Measurements from ENCODE around the gene ELK1. TPM values are rescaled to one million over a fixed set of nuclear protein-coding genes. Genes with fewer than 3 reads are reported as not detected.

The ELK1 gene
- total and polyA plus RNA-seq, 11 donors, result 9.9 to 67.2 (median 29.7) TPM

GRCh38 chrX:47595716-47596251 is 54.6 kb downstream of the ELK1 start:
- DNase-seq (no peak), ATAC-seq (peak in 3 of 4 donors; percentile 61 to 69 (median 69))
- Histone ChIP-seq H3K27me3 (no peaks in the 10 kb centered on the region), H3K27ac (peak overlapping the region in 4 of 12 donors; percentile 18 to 38 (median 30)), H3K36me3 (no peaks in the 10 kb centered on the region), H3K9me3 (peaks cover 0 to 42% (median 9%) of the 10 kb centered on the region in 12 donors), H3K4me1 (peaks cover 0 to 8% (median 0%) of the 10 kb centered on the region in 12 donors), H3K4me3 (no peak overlapping the region)
- no peak for TF ChIP-seq POLR2A (IDR thresholded peaks at IDR 0.05)
- no peak for TF ChIP-seq CTCF (IDR thresholded peaks at IDR 0.05)
- 34 to 50% (median 38%) methylated on average over 1 of the region's 1 CpG for WGBS, 4 donors
- intact Hi-C loops (cut with DNase I), result no loop called here

GRCh38 chrX:47593522-47593921 is 56.8 kb downstream of the ELK1 start:
- Histone ChIP-seq H3K4me3 (no peak overlapping the region), H3K9me3 (peaks cover 0 to 27% (median 5%) of the 10 kb centered on the region in 12 donors), H3K36me3 (no peaks in the 10 kb centered on the region), H3K27ac (no peak overlapping the region), H3K4me1 (peaks cover 0 to 8% (median 0%) of the 10 kb centered on the region in 12 donors), H3K27me3 (peaks cover 0 to under 1% (median 0%) of the 10 kb centered on the region in 9 donors)
- DNase-seq (no peak), ATAC-seq (no peak)
- 54 to 87% (median 68%) methylated on average over 4 of the region's 4 CpGs for WGBS, 4 donors
- TF ChIP-seq CTCF (IDR thresholded peaks at IDR 0.05), result no peak
- TF ChIP-seq POLR2A (IDR thresholded peaks at IDR 0.05), result no peak
- intact Hi-C loops (cut with DNase I), result no loop called here

GRCh38 chrX:47590984-47591383 is 59.4 kb downstream of the ELK1 start:
- intact Hi-C loops (cut with DNase I), result no loop called here
- no peak overlapping the region for H3K4me3 ChIP-seq
- peaks cover 0 to 8% (median 0%) of the 10 kb centered on the region in 12 donors for H3K4me1 ChIP-seq
- peaks cover 0 to 3% (median 0%) of the 10 kb centered on the region in 9 donors for H3K36me3 ChIP-seq
- 75 to 87% (median 84%) methylated on average over 5 of the region's 5 CpGs for WGBS, 4 donors
- peaks cover 0 to 2% (median 0%) of the 10 kb centered on the region in 9 donors for H3K27me3 ChIP-seq
- H3K27ac ChIP-seq, result no peak overlapping the region
- DNase-seq, result no peak
- no peak for ATAC-seq
- H3K9me3 ChIP-seq, result peaks cover 0 to 2% (median 0%) of the 10 kb centered on the region in 12 donors
- no peak for TF ChIP-seq CTCF (IDR thresholded peaks at IDR 0.05)
- no peak for TF ChIP-seq POLR2A (IDR thresholded peaks at IDR 0.05)

- no peak for TF ChIP-seq CTCF (IDR thresholded peaks at IDR 0.05)
- TF ChIP-seq POLR2A (IDR thresholded peaks at IDR 0.05), result no peak
- Histone ChIP-seq H3K27me3 (peaks cover 0 to 2% (median 0%) of the 10 kb centered on the region in 9 donors), H3K36me3 (peaks cover 0 to 14% (median 0%) of the 10 kb centered on the region in 9 donors), H3K27ac (no peak overlapping the region), H3K4me1 (no peaks in the 10 kb centered on the region), H3K4me3 (no peak overlapping the region), H3K9me3 (no peaks in the 10 kb centered on the region)
- ATAC-seq (no peak), DNase-seq (no peak)
- WGBS, 4 donors, result 71 to 86% (median 82%) methylated on average over 12 to 16 of the region's 16 CpGs
- intact Hi-C loops (cut with DNase I), result loop anchor here in 1 of 10 donors (10.0 kb wide), 1 partner anchor 57 kb away; no protein-coding TSS in a partner anchor
Measured at GRCh38 chrX:47587906-47588735, 62.2 kb downstream of the ELK1 start.
